ENCODE data around the gene FOXJ1.

FOXJ1 gene

GRCh38 chr17:76122431-76123190, 18.4 kb downstream of the FOXJ1 start:
- DNase-seq: no peak

GRCh38 chr17:76121932-76122430, 19.1 kb downstream of the FOXJ1 start:
- DNase-seq: no peak

- DNase-seq: no peak
Measured at GRCh38 chr17:76120658-76121008, 20.4 kb downstream of the FOXJ1 start.

GRCh38 chr17:76119409-76120371, 21.4 kb downstream of the FOXJ1 start:
- no peak for DNase-seq

GRCh38 chr17:76115138-76115754, 25.8 kb downstream of the FOXJ1 start:
- DNase-seq: no peak

- no peak for DNase-seq
Measured at GRCh38 chr17:76111956-76112355, 29.1 kb downstream of the FOXJ1 start.

- peak; percentile 54 for DNase-seq
Measured at GRCh38 chr17:76107509-76107908, 33.5 kb downstream of the FOXJ1 start.

- DNase-seq: no peak
Measured at GRCh38 chr17:76106703-76107102, 34.3 kb downstream of the FOXJ1 start.

GRCh38 chr17:76104896-76105231, 36.2 kb downstream of the FOXJ1 start:
- no peak for DNase-seq

- DNase-seq: no peak
Measured at GRCh38 chr17:76104140-76104895, 36.7 kb downstream of the FOXJ1 start.

- DNase-seq: peak; percentile 96
Measured at GRCh38 chr17:76103274-76104139, 37.5 kb downstream of the FOXJ1 start, which contains the start of gene EXOC7. EXOC7 (minus strand) TSS chr17:76103787; CDS start chr17:76103692, 95 bp downstream.

GRCh38 chr17:76102944-76103273, 38.1 kb downstream of the FOXJ1 start:
- no peak for DNase-seq

- no peak for DNase-seq
Measured at GRCh38 chr17:76097716-76098295, 43.2 kb downstream of the FOXJ1 start.

- no peak for DNase-seq
Measured at GRCh38 chr17:76095943-76096342, 45.1 kb downstream of the FOXJ1 start.

- no peak for DNase-seq
Measured at GRCh38 chr17:76094046-76094445, 47.0 kb downstream of the FOXJ1 start.

GRCh38 chr17:76092526-76093413, 48.3 kb downstream of the FOXJ1 start:
- no peak for DNase-seq

GRCh38 chr17:76091526-76092286, 49.3 kb downstream of the FOXJ1 start:
- no peak for DNase-seq

- no peak for DNase-seq
Measured at GRCh38 chr17:76090517-76091129, 50.4 kb downstream of the FOXJ1 start.

Data from NCI-H69 (cell line).